ENCODE results near the gene CREG1. TPM values are rescaled to one million over a fixed set of nuclear protein-coding genes. Genes with fewer than 3 reads are reported as not detected.

The CREG1 gene
- total and polyA plus RNA-seq, 4 donors, result 86.8 to 123 (median 95.8) TPM

DNA sequence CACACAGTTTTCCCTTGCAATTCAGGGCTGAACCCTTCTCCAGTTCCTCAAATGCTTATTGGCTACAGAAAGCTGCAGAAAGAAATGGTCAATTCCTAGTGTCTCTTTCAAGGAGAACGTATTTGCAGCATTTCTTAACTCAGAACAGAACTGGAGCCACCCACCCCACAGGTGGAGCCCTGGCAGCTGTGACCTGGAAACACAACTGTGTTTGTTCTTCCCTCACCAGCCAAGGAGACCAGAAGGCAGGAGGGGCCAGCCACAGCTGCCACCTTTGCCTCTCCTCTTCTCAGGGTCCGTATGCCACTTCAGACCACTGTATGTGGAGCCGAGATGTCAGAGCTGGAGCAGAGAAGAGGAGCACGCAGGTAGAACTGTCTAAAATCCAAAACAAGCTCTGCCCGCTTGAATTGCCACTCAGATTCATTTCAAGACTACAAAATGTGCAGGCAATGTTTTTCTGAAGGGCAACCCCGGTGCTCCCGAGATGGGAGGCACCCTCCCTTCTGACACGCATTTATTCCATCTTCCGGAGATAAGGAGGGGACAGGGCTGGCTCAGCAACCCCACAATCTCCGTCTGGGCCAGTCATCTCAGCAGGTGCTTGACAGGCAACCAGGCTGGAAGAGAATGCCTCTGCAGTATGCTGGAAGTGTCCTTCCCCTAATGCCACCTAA, 51.9 kb downstream of the CREG1 start:
- H3K27ac ChIP-seq (ENCODE audit: low read depth in 1 of 2, low read length in 2 of 2), result no peak overlapping the region
- DNase-seq (ENCODE audit: low spot score), result no peak

DNA sequence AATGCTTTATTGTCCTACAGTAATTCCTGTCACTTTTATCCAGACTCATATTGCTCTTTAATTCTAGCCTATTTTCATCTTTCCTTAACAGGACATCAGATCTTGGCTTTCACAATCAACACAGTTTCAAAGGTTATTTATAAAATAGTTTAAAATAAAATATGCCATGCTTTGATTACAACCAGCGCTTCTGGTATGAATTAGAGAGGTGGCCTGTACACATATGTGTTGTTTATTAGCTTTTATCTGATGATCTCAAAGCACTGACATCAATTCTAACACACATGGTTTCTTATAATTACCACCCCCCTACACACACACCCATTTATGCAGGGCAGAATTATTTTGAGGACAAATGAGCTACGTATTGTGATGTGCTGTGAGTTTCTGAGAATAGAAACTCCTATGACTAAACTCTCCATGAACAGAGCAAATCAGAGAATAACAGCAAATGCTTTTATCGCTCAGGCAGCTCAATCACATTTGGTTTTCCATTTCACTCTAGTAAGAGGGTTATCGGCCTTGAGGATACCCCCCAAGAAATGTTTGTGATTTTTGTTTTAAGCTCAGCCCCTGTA, 53.2 kb downstream of the CREG1 start:
- 87% methylated on average over 4 of the region's 4 CpGs for WGBS
- no peaks in the 10 kb centered on the region for H3K36me3 ChIP-seq (ENCODE audit: control insufficient read depth in 4 of 4, insufficient read depth in 3 of 4, low read depth in 1 of 4, low read length in 3 of 4)
- TF ChIP-seq GABPA (IDR thresholded peaks at IDR 0.05 in 1 of 2, conservative IDR thresholded peaks at IDR 0.05 in 1 of 2) (no peak), FOXA2 (IDR thresholded peaks at IDR 0.05) (no peak), RXRA (IDR thresholded peaks at IDR 0.05) (no peak), RAD21 (IDR thresholded peaks at IDR 0.05) (no peak), NR2F2 (IDR thresholded peaks at IDR 0.05) (no peak)
- TF ChIP-seq, protein P1, sequence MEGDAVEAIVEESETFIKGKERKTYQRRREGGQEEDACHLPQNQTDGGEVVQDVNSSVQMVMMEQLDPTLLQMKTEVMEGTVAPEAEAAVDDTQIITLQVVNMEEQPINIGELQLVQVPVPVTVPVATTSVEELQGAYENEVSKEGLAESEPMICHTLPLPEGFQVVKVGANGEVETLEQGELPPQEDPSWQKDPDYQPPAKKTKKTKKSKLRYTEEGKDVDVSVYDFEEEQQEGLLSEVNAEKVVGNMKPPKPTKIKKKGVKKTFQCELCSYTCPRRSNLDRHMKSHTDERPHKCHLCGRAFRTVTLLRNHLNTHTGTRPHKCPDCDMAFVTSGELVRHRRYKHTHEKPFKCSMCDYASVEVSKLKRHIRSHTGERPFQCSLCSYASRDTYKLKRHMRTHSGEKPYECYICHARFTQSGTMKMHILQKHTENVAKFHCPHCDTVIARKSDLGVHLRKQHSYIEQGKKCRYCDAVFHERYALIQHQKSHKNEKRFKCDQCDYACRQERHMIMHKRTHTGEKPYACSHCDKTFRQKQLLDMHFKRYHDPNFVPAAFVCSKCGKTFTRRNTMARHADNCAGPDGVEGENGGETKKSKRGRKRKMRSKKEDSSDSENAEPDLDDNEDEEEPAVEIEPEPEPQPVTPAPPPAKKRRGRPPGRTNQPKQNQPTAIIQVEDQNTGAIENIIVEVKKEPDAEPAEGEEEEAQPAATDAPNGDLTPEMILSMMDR (IDR thresholded peaks at IDR 0.05; ENCODE audit: low read depth, low read length, missing input control), result no peak
- TF ChIP-seq, protein P2, sequence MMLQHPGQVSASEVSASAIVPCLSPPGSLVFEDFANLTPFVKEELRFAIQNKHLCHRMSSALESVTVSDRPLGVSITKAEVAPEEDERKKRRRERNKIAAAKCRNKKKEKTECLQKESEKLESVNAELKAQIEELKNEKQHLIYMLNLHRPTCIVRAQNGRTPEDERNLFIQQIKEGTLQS (IDR thresholded peaks at IDR 0.05), result no peak
- no peak overlapping the region for H3K4me3 ChIP-seq (ENCODE audit: low read depth in 1 of 3, low read length in 3 of 3)
- DNase-seq (ENCODE audit: low spot score), result no peak
- no peak overlapping the region for H3K27ac ChIP-seq (ENCODE audit: low read depth in 1 of 2, low read length in 2 of 2)
- H3K9ac ChIP-seq (ENCODE audit: low read depth in 1 of 2, low read length in 2 of 2), result no peak overlapping the region
- no peaks in the 10 kb centered on the region for H3K4me1 ChIP-seq (ENCODE audit: control insufficient read depth in 4 of 4, insufficient read depth in 4 of 4, low read length in 3 of 4)
- H3K9me3 ChIP-seq (ENCODE audit: control insufficient read depth in 4 of 4, low read length in 3 of 4), result no peaks in the 10 kb centered on the region
- peaks cover 0 to 7% (median 0%) of the 10 kb centered on the region in 4 donors for H3K27me3 ChIP-seq (ENCODE audit: control insufficient read depth in 4 of 4, insufficient read depth in 4 of 4, low read length in 3 of 4)

More for the DNA sequence above, 51.9 kb downstream of the CREG1 start:
- Histone ChIP-seq H3K4me1 (ENCODE audit: control insufficient read depth in 4 of 4, insufficient read depth in 4 of 4, low read length in 3 of 4) (no peaks in the 10 kb centered on the region), H3K4me3 (ENCODE audit: low read depth in 1 of 3, low read length in 3 of 3) (no peak overlapping the region), H3K27me3 (ENCODE audit: control insufficient read depth in 4 of 4, insufficient read depth in 4 of 4, low read length in 3 of 4) (peaks cover 0 to 7% (median 0%) of the 10 kb centered on the region in 4 donors), H3K9me3 (ENCODE audit: control insufficient read depth in 4 of 4, low read length in 3 of 4) (no peaks in the 10 kb centered on the region), H3K36me3 (ENCODE audit: control insufficient read depth in 4 of 4, insufficient read depth in 3 of 4, low read depth in 1 of 4, low read length in 3 of 4) (no peaks in the 10 kb centered on the region), H3K9ac (ENCODE audit: low read depth in 1 of 2, low read length in 2 of 2) (no peak overlapping the region)
- no peak for TF ChIP-seq RAD21 (IDR thresholded peaks at IDR 0.05)
- 64% methylated on average over 10 of the region's 10 CpGs for WGBS

DNA sequence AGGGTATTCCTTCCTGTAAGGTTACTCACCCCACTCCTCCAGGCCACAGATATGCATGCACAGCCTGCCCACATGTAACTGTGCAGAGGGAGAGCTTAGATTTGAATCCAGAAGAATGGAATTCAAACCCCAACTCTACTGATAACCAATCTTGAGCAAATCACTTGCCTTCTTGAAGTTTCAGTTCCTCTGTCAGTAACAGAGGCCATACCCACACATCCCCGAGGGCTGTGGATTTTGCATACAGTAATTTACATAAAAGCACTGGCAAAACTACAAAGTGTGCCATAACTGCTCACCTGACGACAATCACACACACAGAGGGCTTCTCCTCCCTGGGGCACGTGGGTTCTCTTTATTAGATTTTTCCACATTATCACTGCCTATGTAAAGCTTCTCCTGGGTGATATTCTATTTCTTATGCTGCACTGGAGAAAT, 53.9 kb downstream of the CREG1 start:
- H3K9ac ChIP-seq (ENCODE audit: low read depth in 1 of 2, low read length in 2 of 2), result no peak overlapping the region
- DNase-seq (ENCODE audit: low spot score), result no peak
- H3K36me3 ChIP-seq (ENCODE audit: control insufficient read depth in 4 of 4, insufficient read depth in 3 of 4, low read depth in 1 of 4, low read length in 3 of 4), result no peaks in the 10 kb centered on the region
- H3K4me3 ChIP-seq (ENCODE audit: low read depth in 1 of 3, low read length in 3 of 3), result no peak overlapping the region
- H3K9me3 ChIP-seq (ENCODE audit: control insufficient read depth in 4 of 4, low read length in 3 of 4), result no peaks in the 10 kb centered on the region
- 84% methylated on average over 3 of the region's 3 CpGs for WGBS
- TF ChIP-seq, protein P3, sequence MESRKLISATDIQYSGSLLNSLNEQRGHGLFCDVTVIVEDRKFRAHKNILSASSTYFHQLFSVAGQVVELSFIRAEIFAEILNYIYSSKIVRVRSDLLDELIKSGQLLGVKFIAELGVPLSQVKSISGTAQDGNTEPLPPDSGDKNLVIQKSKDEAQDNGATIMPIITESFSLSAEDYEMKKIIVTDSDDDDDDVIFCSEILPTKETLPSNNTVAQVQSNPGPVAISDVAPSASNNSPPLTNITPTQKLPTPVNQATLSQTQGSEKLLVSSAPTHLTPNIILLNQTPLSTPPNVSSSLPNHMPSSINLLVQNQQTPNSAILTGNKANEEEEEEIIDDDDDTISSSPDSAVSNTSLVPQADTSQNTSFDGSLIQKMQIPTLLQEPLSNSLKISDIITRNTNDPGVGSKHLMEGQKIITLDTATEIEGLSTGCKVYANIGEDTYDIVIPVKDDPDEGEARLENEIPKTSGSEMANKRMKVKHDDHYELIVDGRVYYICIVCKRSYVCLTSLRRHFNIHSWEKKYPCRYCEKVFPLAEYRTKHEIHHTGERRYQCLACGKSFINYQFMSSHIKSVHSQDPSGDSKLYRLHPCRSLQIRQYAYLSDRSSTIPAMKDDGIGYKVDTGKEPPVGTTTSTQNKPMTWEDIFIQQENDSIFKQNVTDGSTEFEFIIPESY (IDR thresholded peaks at IDR 0.05), result no peak
- TF ChIP-seq TAF1 (conservative IDR thresholded peaks at IDR 0.05), result no peak
- no peak for TF ChIP-seq RXRA (IDR thresholded peaks at IDR 0.05)
- no peak for TF ChIP-seq RAD21 (IDR thresholded peaks at IDR 0.05)
- TF ChIP-seq, protein P4, sequence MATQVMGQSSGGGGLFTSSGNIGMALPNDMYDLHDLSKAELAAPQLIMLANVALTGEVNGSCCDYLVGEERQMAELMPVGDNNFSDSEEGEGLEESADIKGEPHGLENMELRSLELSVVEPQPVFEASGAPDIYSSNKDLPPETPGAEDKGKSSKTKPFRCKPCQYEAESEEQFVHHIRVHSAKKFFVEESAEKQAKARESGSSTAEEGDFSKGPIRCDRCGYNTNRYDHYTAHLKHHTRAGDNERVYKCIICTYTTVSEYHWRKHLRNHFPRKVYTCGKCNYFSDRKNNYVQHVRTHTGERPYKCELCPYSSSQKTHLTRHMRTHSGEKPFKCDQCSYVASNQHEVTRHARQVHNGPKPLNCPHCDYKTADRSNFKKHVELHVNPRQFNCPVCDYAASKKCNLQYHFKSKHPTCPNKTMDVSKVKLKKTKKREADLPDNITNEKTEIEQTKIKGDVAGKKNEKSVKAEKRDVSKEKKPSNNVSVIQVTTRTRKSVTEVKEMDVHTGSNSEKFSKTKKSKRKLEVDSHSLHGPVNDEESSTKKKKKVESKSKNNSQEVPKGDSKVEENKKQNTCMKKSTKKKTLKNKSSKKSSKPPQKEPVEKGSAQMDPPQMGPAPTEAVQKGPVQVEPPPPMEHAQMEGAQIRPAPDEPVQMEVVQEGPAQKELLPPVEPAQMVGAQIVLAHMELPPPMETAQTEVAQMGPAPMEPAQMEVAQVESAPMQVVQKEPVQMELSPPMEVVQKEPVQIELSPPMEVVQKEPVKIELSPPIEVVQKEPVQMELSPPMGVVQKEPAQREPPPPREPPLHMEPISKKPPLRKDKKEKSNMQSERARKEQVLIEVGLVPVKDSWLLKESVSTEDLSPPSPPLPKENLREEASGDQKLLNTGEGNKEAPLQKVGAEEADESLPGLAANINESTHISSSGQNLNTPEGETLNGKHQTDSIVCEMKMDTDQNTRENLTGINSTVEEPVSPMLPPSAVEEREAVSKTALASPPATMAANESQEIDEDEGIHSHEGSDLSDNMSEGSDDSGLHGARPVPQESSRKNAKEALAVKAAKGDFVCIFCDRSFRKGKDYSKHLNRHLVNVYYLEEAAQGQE (IDR thresholded peaks at IDR 0.05), result no peak
- no peak for TF ChIP-seq YY1 (IDR thresholded peaks at IDR 0.05)
- TF ChIP-seq SP1 (IDR thresholded peaks at IDR 0.05), result no peak
- TF ChIP-seq FOXA2 (IDR thresholded peaks at IDR 0.05), result no peak
- TF ChIP-seq GABPA (IDR thresholded peaks at IDR 0.05 in 1 of 2, conservative IDR thresholded peaks at IDR 0.05 in 1 of 2), result no peak
- TF ChIP-seq, protein P5, sequence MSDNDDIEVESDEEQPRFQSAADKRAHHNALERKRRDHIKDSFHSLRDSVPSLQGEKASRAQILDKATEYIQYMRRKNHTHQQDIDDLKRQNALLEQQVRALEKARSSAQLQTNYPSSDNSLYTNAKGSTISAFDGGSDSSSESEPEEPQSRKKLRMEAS (IDR thresholded peaks at IDR 0.05), result no peak
- TF ChIP-seq NR2F2 (IDR thresholded peaks at IDR 0.05), result no peak
- TF ChIP-seq FOXA1 (IDR thresholded peaks at IDR 0.05), result no peak
- peaks cover 0 to 7% (median 0%) of the 10 kb centered on the region in 4 donors for H3K27me3 ChIP-seq (ENCODE audit: control insufficient read depth in 4 of 4, insufficient read depth in 4 of 4, low read length in 3 of 4)
- H3K4me1 ChIP-seq (ENCODE audit: control insufficient read depth in 4 of 4, insufficient read depth in 4 of 4, low read length in 3 of 4), result no peaks in the 10 kb centered on the region
- H3K27ac ChIP-seq (ENCODE audit: low read depth in 1 of 2, low read length in 2 of 2), result no peak overlapping the region

All from liver (tissue), 9 donors.